Stimulated activated CD4-positive, alpha-beta T cell treated with anti-CD3 and anti-CD28 coated beads, Interleukin-4, amount 100 ng/mL, for 4 hours (primary cell): ENCODE results near the gene SEC16B.

ENCODE experiments used
- DNase-seq, 2 experiments: peaks; one replicate each; pipeline ENCODE4 v3.0.0-alpha.2; 2020

The SEC16B gene

GRCh38 chr1:177937174-177937770 lies 32.6 kb downstream of the SEC16B start:
- DNase-seq, result no peak

- DNase-seq, result no peak
These were observed 34.0 kb downstream of the SEC16B start for GRCh38 chr1:177935638-177936415.

GRCh38 chr1:177934927-177935326 lies 34.9 kb downstream of the SEC16B start:
- DNase-seq, result no peak

- DNase-seq, result no peak
These were observed 35.4 kb downstream of the SEC16B start for GRCh38 chr1:177934461-177934860.

- DNase-seq, result no peak
These were observed 36.0 kb downstream of the SEC16B start for GRCh38 chr1:177933881-177934280.

- no peak for DNase-seq
These were observed 37.7 kb downstream of the SEC16B start for GRCh38 chr1:177932123-177932522.

- no peak for DNase-seq
These were observed 40.9 kb downstream of the SEC16B start for GRCh38 chr1:177928952-177929351.

- no peak for DNase-seq
These were observed 41.7 kb downstream of the SEC16B start for GRCh38 chr1:177928194-177928593.

GRCh38 chr1:177927021-177927596 lies 42.7 kb downstream of the SEC16B start:
- no peak for DNase-seq

- no peak for DNase-seq
These were observed 43.7 kb downstream of the SEC16B start for GRCh38 chr1:177926201-177926600.

- DNase-seq, result no peak
These were observed 44.9 kb downstream of the SEC16B start for GRCh38 chr1:177925006-177925405.

GRCh38 chr1:177923441-177923840 lies 46.4 kb downstream of the SEC16B start:
- no peak for DNase-seq

- no peak for DNase-seq
These were observed 47.6 kb downstream of the SEC16B start for GRCh38 chr1:177922209-177922608.

GRCh38 chr1:177921590-177921989 lies 48.3 kb downstream of the SEC16B start:
- DNase-seq, result no peak

GRCh38 chr1:177920091-177920490 lies 49.8 kb downstream of the SEC16B start:
- no peak for DNase-seq

GRCh38 chr1:177915641-177916040 lies 54.2 kb downstream of the SEC16B start:
- no peak for DNase-seq

- no peak for DNase-seq
These were observed 55.3 kb downstream of the SEC16B start for GRCh38 chr1:177914603-177915002.

- no peak for DNase-seq
These were observed 55.9 kb downstream of the SEC16B start for GRCh38 chr1:177913762-177914540.

- no peak for DNase-seq
These were observed 56.9 kb downstream of the SEC16B start for GRCh38 chr1:177912991-177913390.

GRCh38 chr1:177909416-177909815 lies 60.4 kb downstream of the SEC16B start:
- DNase-seq, result no peak

- DNase-seq, result no peak
These were observed 62.9 kb downstream of the SEC16B start for GRCh38 chr1:177907000-177907399.

GRCh38 chr1:177905686-177906085 lies 64.2 kb downstream of the SEC16B start:
- no peak for DNase-seq

- DNase-seq, result no peak
These were observed 67.6 kb downstream of the SEC16B start for GRCh38 chr1:177902266-177902665.
